GM19023 (cell line): ENCODE results near the gene DCLK1.

Experiments
- ATAC-seq: cut with Tn5 transposase; IDR thresholded peaks from one replicate; pipeline ENCODE4 v1.9.1; 2021; ENCODE audit warnings: mild to moderate bottlenecking, moderate library complexity; ENCODE audit not compliant: unreplicated experiment

Gene DCLK1

DNA sequence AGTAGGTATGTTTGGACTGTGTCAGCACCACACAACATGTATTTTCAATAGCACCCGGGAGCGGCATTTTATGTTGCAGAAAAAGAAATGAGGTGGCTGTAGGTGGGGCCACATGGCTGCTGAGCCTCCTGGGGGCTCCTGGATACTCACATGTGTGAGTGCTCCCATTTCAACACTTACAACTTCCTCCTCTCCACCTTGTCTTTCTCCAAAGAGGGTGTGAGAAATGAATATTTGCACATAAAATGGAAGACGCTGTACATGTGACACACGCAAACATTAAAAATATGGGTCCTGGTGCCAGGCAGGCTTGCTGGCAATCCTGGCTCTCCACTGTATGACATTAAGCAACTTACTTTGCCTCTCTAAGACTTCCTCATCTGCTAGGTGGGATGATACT lies 222.1 kb downstream of the DCLK1 start:
- no peak for ATAC-seq

DNA sequence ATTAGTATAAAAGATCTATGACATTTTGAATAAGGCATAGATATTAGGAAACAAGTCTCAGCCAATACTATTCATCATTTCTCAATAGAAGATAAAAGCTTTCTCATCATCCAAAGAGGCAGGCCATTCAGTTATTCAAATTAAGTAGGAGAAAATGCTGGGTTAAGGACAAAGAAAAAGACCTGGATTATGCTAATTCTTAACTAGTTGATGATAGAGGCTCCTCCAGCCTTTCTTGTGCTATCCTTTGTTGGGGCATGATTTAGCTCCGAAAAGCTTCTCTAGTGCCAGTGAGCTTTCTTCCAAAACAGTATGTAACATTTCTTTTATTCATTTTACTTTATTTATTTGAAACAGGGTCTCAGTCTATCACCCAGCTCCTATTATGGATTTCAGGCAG lies 223.0 kb downstream of the DCLK1 start:
- ATAC-seq: no peak

DNA sequence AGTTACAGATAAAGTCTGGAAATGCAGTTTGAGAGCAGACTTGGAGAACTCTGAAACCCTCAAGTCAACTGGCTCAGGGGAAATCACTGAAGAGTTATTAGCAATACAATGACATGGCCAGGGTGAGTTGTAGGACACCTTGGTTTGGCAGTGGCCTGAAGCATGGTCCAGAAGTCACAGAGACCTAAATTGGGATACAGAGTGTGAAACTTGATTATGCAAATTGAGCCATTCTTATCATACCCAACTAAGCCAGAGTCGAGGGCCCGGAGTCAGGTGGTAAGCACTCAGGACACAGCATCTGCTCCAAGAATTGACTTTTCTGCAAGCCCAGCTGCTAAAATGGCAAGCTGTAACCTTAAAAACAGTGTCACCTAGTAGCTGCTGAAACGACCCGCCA lies 224.5 kb downstream of the DCLK1 start:
- no peak for ATAC-seq

DNA sequence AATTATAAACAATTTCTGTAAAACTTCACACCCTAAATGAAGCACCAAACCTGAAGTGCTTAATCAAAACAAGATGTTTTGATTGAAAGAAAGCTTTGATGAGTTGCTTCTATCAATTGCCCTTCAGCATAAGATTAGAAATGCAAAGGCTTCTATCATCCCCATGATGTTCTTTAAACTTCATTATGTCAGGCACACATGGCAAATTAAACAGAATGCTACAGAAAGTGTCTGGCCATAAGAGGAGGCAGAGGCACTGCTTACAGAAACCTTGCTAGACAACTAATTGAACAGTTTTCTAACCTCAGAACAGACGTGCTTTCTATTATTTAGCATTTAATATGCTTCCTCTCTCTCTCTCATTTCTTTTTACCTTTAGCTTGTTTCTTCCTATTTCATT lies 228.1 kb downstream of the DCLK1 start:
- ATAC-seq: no peak

DNA sequence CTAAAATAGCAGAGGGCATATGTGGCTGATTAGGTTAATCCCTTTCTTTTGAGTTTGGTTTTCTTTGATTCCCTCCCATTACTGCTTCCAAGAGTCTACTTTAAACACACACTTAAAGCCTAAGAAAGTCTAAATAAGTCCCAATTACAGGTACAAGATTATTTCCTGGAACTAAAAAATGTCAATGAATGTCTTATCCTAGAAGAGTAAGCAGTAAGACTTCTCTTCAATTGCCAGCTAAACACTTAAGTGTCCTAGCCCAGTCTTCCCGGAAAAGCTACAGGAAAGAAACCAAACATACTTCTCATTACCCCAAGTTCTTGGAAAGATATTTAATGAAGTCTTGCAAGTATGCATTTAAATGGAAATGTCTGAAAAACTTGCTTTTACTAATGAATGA lies 233.1 kb downstream of the DCLK1 start:
- no peak for ATAC-seq

DNA sequence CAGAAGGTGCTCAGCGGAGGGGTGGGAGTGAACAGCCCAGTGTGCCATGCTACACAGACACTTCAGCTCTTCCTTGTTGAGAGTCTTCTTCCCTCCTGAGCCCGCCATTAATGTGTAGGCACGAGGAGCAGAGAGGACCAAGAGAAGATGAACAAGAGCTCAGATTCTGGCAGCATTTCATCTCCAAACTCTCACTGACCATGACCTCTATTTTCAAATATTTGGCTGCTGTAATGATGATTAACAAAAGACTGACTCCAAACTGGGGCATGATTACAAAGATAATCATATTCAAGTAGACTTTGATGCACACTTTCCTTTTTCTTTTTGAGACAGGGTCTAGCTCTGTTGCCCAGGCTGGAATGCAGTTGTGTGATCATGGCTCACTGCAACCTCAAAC lies 236.5 kb downstream of the DCLK1 start:
- ATAC-seq: no peak

DNA sequence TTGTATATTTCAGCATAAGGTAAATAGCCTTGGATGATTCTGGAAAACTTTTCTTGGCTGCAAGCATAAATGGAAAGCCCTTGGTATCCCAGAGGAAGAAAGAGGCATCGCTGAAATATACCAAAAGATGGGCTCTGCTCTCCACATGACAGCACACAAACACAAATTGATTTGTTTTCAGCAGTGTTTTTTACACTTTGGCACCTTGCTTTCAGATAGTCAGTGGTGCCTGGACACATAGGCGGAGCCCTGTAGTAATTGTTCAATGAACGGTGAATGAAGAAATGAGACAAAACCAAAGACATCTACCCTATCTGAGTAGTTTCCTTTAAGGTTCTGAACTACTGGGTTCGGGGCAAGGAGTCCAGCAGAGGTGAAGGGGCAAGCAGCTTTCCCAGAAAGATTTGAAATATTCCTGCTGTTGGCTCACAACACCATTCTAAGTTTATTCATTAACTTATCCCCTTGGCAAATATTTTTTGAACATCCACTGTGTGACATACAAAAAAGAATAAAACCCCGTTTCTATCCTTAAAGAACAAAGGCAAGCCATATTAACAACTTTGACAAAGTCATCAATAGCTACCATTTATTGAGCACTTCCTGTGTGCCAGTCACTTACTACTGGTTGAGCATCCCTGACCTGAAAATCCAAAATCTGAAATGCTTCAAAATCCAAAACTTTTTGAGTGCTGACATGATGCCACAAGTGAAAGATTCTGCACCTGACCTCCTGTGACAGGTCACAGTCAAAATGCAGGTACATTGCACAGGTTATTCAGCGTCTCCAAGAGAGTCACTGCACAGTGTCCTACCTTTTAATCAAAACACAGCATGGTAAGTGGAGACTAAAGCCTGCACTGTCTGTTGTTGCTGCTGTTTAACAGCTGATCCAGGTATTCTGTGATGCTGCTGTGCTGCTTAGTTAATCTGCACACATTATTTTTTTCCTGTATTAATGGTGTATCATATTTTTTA lies 238.1 kb downstream of the DCLK1 start:
- no peak for ATAC-seq

DNA sequence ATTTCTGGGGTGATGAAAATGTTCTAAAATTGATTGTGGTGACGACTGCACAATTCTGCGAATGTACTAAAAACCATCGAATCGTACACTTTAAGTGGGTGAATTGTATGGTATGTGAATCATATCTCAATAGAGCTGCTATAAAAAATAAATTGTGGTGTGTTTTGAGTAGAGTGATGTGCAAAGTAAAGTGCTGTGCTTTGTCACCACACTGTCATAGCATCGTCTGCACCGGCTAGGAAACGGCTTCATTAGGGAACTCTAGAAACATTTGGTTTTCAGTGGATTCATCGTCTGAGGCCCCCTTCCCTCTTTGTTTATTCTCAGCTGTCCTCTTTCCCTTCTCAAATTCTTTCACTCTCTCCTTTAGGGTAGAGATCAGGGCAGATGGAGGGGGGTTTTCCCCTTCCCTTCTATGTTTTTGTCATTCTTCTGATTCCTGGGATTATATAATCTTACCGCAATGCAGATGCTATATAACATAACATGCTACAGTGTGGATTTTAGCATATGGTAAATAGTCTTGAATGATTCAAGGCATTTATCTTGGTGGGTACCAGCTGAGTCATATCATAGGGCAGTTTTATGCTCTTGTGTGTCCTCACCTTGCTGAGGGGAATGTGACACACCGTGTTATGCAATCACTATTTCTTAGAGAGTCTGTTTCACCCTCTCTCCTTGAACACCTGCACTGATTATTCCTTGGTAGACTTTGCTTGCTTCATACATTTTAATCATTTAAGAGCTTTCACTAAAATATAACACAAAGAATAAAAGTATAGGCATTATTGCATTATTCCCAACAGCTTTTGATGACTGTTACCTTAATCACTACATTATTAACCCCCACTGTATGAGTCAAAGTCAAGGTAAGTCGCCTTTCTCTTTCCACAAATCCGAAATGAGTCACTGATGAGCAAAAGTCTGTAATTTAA lies 239.4 kb downstream of the DCLK1 start:
- ATAC-seq: no peak

DNA sequence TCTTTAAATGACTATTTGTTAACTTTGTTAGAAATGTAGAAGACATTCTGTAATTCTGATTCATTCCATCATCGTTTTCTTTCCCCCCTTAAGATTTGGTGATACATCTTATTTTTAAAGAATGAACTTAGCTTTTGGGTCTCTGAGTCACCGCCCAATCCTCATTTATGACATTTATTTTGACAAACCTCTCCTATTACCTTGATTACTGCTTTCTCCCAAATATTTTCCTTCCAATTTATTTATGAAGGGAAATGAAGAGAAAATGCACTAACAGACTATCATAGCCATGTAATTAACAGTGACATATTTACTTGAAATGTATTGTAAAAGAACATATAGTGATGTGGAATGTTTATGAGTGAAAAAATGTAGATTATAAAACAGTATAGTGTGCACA lies 241.6 kb downstream of the DCLK1 start:
- ATAC-seq: no peak

DNA sequence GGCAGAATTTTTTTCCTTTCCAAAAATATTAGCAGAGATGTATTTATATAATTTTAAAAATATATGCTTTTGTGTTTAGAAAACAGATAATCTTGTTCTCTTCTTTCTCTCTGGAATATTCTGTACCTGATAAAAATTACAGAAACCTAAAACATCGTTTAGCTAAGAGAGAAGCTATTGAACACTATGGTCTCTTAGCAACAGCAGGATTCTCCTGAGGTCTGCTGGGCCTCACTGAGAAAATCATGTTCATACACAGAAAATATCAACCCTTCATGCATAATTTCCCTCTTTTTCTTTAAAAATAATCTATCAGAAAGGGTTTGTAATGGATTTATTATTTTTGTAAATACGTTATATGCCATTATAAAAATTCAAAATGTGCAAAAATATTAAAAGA lies 242.2 kb downstream of the DCLK1 start:
- no peak for ATAC-seq

DNA sequence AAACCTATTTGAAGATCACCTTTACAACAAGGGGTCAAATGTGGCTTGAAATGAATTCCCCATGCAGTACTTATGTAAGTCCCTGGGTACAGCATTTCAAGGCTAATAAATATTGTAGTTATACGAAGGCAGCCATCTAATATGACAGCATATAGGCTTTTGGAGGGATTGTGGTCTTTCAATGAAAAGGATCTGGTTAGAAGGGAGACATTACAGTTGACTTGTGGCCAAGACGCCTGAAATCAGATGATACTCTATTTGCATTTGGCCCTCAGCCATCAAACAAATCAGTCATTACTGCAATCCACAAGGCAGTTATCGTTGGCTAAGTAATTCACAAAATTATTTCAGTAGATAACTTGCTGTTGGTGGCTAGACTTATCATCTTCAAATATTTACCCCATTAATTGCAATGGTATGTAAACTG lies 242.7 kb downstream of the DCLK1 start:
- no peak for ATAC-seq

DNA sequence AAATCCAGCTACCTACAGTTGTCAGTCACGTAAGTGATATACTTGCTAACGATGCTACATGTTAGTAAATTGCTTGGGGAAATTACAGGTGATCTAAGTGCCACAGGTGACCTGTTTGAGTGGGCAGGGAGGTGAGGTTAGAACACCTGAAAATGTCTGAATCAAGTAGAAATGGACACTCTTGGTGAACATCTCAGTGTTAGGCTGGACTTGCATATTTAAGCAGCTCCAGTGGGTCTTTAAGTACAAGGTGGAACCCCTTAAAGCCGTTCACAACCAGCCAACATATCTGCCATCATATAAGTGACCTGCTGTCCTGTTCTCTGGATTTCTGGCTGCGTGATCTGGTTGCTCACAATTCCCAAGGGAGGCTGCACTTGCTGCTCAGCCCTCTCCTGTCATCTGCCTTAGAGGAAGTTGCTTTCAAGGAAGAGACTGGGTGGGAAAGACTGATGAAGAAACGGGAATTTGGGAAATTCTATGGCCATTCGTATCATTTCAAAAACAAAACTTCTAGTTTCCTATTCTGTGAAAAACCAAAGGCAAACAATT lies 244.0 kb downstream of the DCLK1 start:
- ATAC-seq: no peak

DNA sequence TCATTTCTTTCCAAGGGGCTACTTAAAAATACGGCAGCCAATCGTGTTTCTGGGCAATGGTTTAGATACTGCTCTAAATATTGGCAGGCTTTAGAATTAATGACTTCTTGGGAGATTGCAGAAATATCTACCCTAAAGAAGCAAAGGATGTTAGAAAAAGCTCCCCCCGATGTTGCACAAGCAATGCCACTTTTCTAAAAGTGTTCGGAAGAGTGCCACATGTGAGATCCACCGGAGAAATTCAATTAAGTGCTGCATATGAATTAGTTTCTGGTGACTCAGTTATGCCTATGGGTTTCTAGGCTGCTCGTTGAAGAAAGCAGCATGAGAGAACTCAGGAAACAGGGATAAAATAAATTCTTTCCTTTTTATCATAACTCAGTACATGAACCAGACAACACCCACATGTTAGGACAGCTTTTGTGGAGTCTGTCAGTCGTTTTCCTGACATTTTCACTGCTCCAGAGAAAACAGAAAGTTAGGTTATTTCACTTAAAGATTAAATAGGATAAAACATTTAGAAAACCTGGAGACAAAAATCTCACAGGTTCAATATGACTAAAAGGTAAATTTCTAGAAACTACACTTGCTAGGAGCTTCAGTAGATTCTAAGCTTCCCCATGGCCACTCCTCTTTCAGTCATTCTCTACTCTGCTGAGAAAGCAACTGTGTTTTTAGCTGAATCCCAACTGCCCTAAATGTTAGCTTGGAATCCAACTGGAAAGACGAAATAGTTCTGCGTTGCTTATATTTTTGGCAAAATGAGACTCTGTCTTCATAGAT lies 244.7 kb downstream of the DCLK1 start:
- ATAC-seq: no peak

DNA sequence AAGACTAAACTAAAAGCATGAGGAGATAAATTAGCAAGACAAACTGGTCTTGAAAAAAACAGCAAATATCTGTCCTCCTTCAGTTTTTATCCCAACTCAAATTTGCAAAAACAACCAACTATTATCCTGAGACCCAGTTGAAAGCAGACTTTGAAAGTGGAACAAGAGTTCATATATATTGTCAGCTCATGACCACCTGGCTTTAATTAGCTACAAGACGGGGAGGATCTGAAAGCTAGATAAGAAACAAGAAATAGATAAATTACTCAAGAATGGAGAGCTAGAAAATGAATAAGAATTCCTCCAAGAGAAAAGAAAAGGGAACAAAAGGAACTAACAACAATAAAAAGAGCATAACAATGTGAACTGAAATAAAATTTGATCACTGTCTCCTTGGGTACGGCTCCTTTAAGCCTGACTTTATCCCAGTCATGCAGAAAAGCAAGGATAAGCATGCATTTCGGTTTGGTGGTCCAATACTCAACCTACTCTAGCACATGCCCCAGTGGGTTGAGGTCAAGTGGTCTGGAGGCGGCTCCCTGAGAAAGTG lies 246.9 kb downstream of the DCLK1 start:
- ATAC-seq: no peak

DNA sequence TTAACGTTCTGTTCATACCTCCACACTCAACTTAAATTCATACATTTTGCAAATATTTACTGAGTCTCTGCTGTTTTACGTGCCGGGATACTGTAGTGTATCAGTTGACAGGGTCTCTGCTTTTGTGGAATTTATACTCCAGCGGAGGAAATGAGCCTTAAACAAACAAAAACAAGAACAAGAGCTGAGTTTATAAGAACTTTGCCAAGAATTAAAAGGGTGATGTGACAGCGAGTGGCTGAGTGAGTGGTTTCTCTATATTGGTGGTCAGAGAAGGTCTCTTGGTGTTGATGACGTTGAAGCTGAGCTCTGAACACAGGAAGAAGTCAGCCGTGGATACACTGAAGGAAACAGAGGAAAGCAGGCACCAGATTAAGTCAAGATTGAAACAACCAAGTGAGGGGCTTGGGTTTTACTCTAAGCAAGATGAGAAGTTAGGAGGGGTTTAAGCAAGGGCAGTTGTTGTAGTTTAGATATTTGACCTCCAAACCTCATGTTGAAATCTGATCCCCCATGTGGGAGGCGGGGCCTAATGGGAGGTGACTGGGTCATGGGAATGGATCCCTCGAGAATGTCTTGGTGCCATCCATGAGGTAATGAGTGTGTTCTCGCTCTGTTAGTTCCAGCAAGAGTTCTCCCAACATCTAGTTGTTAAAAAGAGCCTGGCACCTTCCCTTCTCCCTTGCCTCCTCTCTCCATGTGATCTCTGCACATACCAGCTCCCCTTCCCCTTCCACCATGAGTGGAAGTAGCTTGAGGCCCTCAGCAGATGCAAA lies 248.3 kb downstream of the DCLK1 start:
- no peak for ATAC-seq

DNA sequence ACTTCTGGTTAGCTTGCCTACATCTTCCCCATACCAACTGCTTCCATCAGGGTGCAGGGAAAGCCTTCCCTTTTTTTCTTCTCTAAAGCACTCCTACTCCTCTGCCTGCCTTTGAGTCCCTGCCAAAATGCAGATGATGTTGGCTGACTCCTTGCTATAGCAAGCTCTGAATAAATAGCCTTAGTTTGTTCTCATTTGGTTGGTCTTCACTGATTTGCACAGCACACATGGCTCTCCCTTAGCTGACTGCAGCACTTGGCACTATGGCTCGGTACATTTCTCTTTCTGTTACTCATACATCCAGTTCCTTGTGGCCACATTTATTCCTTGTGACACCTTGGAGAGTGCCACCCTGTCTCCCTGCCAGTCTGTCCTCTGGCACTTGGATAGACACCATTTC lies 249.8 kb downstream of the DCLK1 start:
- no peak for ATAC-seq

DNA sequence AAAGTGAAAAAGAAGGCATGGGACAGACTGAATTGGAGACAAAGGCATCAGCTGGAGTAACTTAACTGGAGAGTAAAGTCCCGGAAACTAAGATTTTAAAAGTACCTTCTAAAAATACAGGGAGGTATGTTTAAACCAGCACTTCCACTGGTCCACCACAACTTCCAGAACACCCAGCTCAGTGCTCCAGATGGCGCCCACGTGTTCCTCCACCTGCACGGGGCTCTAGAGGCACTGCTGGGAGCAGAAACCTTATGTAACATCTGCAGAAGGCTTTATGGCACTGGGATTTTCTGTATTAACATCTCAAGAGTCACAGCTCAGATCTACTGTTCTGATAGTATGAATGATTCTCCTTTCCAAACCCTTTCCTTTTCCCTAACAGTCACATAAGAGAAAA lies 252.1 kb downstream of the DCLK1 start:
- ATAC-seq: no peak

DNA sequence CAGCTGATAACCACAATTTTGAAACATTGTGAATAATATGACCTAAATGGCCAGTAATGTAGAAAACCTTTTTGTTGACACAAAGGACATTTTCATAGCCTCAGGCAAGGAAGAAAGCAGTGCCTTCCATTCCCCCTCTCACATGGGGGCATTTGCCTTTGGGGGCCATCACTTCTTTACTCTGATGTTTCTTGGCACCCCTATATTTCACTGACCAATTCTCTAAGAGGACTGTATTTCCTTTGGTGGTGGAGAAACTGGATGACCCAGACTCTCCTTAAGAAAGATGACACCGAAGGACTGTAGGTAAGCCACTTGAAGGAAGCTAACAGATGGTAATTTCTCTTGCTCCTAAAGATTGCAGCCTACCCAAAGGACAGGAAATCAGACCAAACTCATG lies 254.6 kb downstream of the DCLK1 start:
- no peak for ATAC-seq

DNA sequence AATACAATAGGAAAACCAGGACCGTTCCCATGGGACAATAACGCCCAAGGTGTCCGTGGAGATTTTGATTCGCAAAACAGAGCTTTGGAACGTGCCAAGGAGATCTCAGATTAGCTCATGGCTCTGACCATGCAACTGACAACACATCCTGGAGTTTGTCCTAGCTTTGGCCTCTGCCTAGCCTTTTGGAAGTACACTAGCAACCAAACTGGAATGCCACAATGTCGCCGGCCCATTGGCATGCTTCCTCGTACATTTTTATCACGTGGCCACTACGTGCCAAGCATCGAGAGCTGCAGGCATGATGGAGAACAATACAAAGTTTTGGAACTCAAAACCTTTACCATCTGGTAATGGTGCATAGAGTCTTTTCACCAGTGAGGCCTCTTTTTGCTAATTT lies 256.5 kb downstream of the DCLK1 start:
- ATAC-seq: no peak

DNA sequence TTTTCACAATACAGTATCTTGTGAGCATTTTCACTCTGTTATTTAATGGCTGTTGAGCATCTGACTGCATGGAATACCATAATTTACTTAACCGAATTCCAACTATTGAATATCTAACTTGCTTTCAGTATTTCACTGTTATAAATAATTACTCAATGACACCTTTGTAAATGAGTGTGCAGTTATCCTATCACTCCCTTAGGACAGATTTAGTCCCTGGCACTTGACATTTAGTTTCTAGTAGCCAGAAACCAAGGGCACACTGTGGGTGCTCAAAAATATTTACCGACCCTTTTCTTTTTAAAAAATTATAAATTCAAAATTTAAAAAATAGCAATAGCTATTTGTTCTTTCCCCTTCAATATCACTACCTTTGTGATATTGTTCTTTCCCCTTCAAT lies 258.8 kb downstream of the DCLK1 start:
- ATAC-seq: no peak
